CD4-positive, alpha-beta T cell (primary cell): ENCODE results near the gene CD47. TPM values are rescaled to one million over a fixed set of nuclear protein-coding genes. Genes with fewer than 3 reads are reported as not detected.

Source experiments
- ATAC-seq: fragments of 200-7000 bp; cut with Tn5 transposase; one replicate; pipeline ENCODE4 v1.10.0; 2022; ENCODE audit warnings: mild to moderate bottlenecking; ENCODE audit not compliant: poor library complexity
- CTCF ChIA-PET: fragments of 350-600 bp; sonication (Branson Sonifier 250); formaldehyde crosslinking; loops from one replicate; lab custom pipeline; 2021; ENCODE audit warnings: antibody characterized with exemption, inconsistent platforms; lab: Charles Lee
- POLR2A ChIA-PET: fragments of 350-600 bp; sonication (Branson Sonifier 250); formaldehyde crosslinking; loops from one replicate; lab custom pipeline; 2021; ENCODE audit warnings: antibody characterized with exemption, inconsistent platforms; lab: Charles Lee
- DNase-seq, 14 experiments: peaks; one replicate each; pipeline ENCODE4 v3.0.0-alpha.2; 2013 to 2020; ENCODE audit warnings: mixed read lengths in 2 of 14
- H3K27ac ChIP-seq, 2 donors: one replicate each; pipeline versions ENCODE4 v1.5.1 to v1.7.0; 2013; ENCODE audit warnings: low read length in 2 of 2, low read depth in 1 of 2, mild to moderate bottlenecking in 1 of 2
- H3K27me3 ChIP-seq, 2 experiments: 1 replicate in 1 of 2; 2 replicates in 1 of 2; pipeline versions ENCODE4 v1.6.1 to v1.7.0; 2013; ENCODE audit warnings: low read length in 2 of 2, control low read depth in 1 of 2, mild to moderate bottlenecking in 1 of 2, moderate library complexity in 1 of 2; ENCODE audit not compliant: insufficient read depth in 2 of 2, control insufficient read depth in 1 of 2
- H3K36me3 ChIP-seq: one replicate; pipeline ENCODE4 v1.6.1; 2013; ENCODE audit warnings: low read length, control low read depth; ENCODE audit not compliant: insufficient read depth
- H3K4me1 ChIP-seq: one replicate; pipeline ENCODE4 v1.6.1; 2013; ENCODE audit warnings: low read length, control low read depth; ENCODE audit not compliant: insufficient read depth
- H3K4me3 ChIP-seq: one replicate; pipeline ENCODE4 v1.5.1; 2013; ENCODE audit warnings: mild to moderate bottlenecking, low read length, moderate library complexity
- H3K9me3 ChIP-seq, 2 experiments: 1 replicate in 1 of 2; 2 replicates in 1 of 2; pipeline versions ENCODE4 v1.6.1 to v1.7.0; 2013; ENCODE audit warnings: low read length in 2 of 2, mild to moderate bottlenecking in 2 of 2, control low read depth in 1 of 2, moderate library complexity in 1 of 2; ENCODE audit not compliant: control insufficient read depth in 1 of 2, insufficient read depth in 1 of 2
- H3K27ac Mint-ChIP-seq: one replicate; pipeline ENCODE4 v1.8.0; 2020; ENCODE audit warnings: mixed read lengths
- H3K27me3 Mint-ChIP-seq: one replicate; pipeline ENCODE4 v1.8.0; 2021; ENCODE audit warnings: mixed read lengths
- H3K36me3 Mint-ChIP-seq: one replicate; pipeline ENCODE4 v1.8.0; 2021; ENCODE audit warnings: low read depth, mixed read lengths
- H3K4me1 Mint-ChIP-seq: one replicate; pipeline ENCODE4 v1.8.0; 2021; ENCODE audit warnings: low read depth, mixed read lengths
- H3K4me3 Mint-ChIP-seq: one replicate; pipeline ENCODE4 v1.8.0; 2020; ENCODE audit warnings: mild to moderate bottlenecking, mixed read lengths
- H3K9me3 Mint-ChIP-seq: one replicate; pipeline ENCODE4 v1.8.0; 2020; ENCODE audit warnings: mixed read lengths
- CTCF ChIP-seq: fragments of 200-600 bp; IDR thresholded peaks from one replicate; pipeline ENCODE4 v1.8.0; 2022; ENCODE audit warnings: antibody characterized with exemption, mild to moderate bottlenecking
- intact Hi-C, 2 experiments: fragments of 100-400 bp; cut with DNase I in 1 of 2; cut with micrococcal nuclease in 1 of 2; formaldehyde crosslinking; loops; one replicate each; pipeline versions ENCODE4 v1.15.1 to v1.9.0; 2023 to 2025; cut with DNase I, micrococcal nuclease
- total RNA-seq, 174 experiments: library from RNA in 2 of 174; stranded (reverse) in 2 of 174; gene quantifications; one replicate each; pipeline ENCODE4 v1.2.3 and lab custom pipeline; 2021 to 2026

CD47 gene
- total RNA-seq, 2 experiments from 2014 or later = 166 to 170 TPM

- Histone ChIP-seq H3K4me3 (no peak overlapping the region), H3K36me3 (peaks cover 76% of the 10 kb centered on the region), H3K27me3 (no peaks in the 10 kb centered on the region), H3K9me3 (no peaks in the 10 kb centered on the region), H3K27ac (no peak overlapping the region), H3K4me1 (peaks cover 9% of the 10 kb centered on the region)
- ATAC-seq (no peak), DNase-seq (no peak)
- Mint-ChIP-seq H3K9me3 (no peaks in the 10 kb centered on the region), H3K36me3 (peaks cover 82% of the 10 kb centered on the region), H3K27ac (peak overlapping the region; percentile 43), H3K4me1 (peaks cover 87% of the 10 kb centered on the region), H3K4me3 (no peak overlapping the region), H3K27me3 (no peaks in the 10 kb centered on the region)
- no peak for TF ChIP-seq CTCF
- intact Hi-C loops = no loop called here
- POLR2A ChIA-PET = interaction anchor here (0.6 to 1.5 kb wide), 4 partner anchors 10 to 152 kb away, joined by 3 to 4 read pairs (median 4); no protein-coding TSS in a partner anchor
- CTCF ChIA-PET = no interaction called here
Observed at GRCh38 chr3:108067768-108068167, 23.1 kb downstream of the CD47 start.

DNA sequence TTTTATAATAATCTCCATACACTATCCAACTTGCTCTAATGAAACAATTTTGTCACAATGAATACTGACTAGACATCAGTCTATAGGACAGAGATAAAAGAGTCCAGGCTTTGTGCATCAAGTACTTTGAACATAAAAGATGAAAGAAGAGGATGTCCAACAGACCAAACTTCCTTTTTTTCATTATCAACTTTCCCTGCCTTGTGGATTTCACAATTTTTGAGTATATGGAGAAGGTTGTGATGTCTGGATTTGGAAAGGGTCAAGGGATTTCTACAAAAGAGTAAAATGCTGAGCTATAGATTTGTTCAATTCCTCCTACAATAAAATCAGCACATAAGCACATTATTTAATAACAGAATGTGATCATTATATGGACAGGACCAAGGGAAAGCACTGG lies 25.7 kb downstream of the CD47 start:
- H3K27me3 Mint-ChIP-seq = no peaks in the 10 kb centered on the region
- no peak overlapping the region for H3K4me3 Mint-ChIP-seq
- no peak for TF ChIP-seq CTCF
- Histone ChIP-seq H3K27ac (no peak overlapping the region), H3K4me3 (no peak overlapping the region), H3K27me3 (no peaks in the 10 kb centered on the region), H3K36me3 (peaks cover 74% of the 10 kb centered on the region), H3K4me1 (peaks cover 3% of the 10 kb centered on the region), H3K9me3 (no peaks in the 10 kb centered on the region)
- ChIA-PET CTCF (no interaction called here), POLR2A (interaction anchor here (1.1 to 1.6 kb wide), 2 partner anchors 25 to 62 kb away, joined by 3 to 5 read pairs; no protein-coding TSS in a partner anchor)
- no peak for DNase-seq
- intact Hi-C loops = no loop called here
- no peaks in the 10 kb centered on the region for H3K9me3 Mint-ChIP-seq
- peaks cover 87% of the 10 kb centered on the region for H3K36me3 Mint-ChIP-seq
- H3K27ac Mint-ChIP-seq = peak overlapping the region; percentile 21
- no peak for ATAC-seq
- peaks cover 84% of the 10 kb centered on the region for H3K4me1 Mint-ChIP-seq

GRCh38 chr3:108064293-108064887 lies 26.4 kb downstream of the CD47 start:
- Histone ChIP-seq H3K4me3 (no peak overlapping the region), H3K36me3 (peaks cover 74% of the 10 kb centered on the region), H3K27ac (no peak overlapping the region), H3K4me1 (peaks cover 3% of the 10 kb centered on the region), H3K9me3 (no peaks in the 10 kb centered on the region), H3K27me3 (no peaks in the 10 kb centered on the region)
- Mint-ChIP-seq H3K27ac (peak overlapping the region; percentile 45), H3K9me3 (no peaks in the 10 kb centered on the region), H3K27me3 (no peaks in the 10 kb centered on the region), H3K4me3 (no peak overlapping the region), H3K36me3 (peaks cover 87% of the 10 kb centered on the region), H3K4me1 (peaks cover 84% of the 10 kb centered on the region)
- CTCF ChIA-PET = no interaction called here
- no peak for TF ChIP-seq CTCF
- POLR2A ChIA-PET = interaction anchor here (1.1 to 1.6 kb wide), 2 partner anchors 26 to 63 kb away, joined by 3 to 5 read pairs; no protein-coding TSS in a partner anchor
- DNase-seq = no peak
- intact Hi-C loops = no loop called here
- ATAC-seq = no peak
